Neural progenitor cell (in vitro differentiated cells): ENCODE measurements around the gene SLC37A4. TPM values are rescaled to one million over a fixed set of nuclear protein-coding genes. Genes with fewer than 3 reads are reported as not detected.

Source experiments
- DNase-seq: peaks from one replicate; pipeline ENCODE4 v3.0.0-alpha.2; 2016; ENCODE audit warnings: low spot score
- H2AFZ ChIP-seq: fragments of 200-600 bp; sonication (generic); replicated peaks from 2 replicates; pipeline ENCODE4 v1.6.1; 2016; ENCODE audit warnings: antibody characterized with exemption
- H3F3A ChIP-seq: fragments of 200-600 bp; sonication (generic); 2 replicates; pipeline ENCODE4 v1.6.1; 2016; ENCODE audit warnings: antibody characterized with exemption, low read depth
- H3K27ac ChIP-seq: fragments of 200-600 bp; sonication (generic); 2 replicates; pipeline ENCODE4 v1.5.1; 2016; ENCODE audit warnings: mild to moderate bottlenecking
- H3K27me3 ChIP-seq: fragments of 200-600 bp; sonication (generic); 2 replicates; pipeline ENCODE4 v1.6.1; 2016; ENCODE audit warnings: mild to moderate bottlenecking, moderate library complexity
- H3K36me3 ChIP-seq: fragments of 200-600 bp; sonication (generic); 2 replicates; pipeline ENCODE4 v1.5.1; 2016
- H3K4me1 ChIP-seq: fragments of 200-600 bp; sonication (generic); 2 replicates; pipeline ENCODE4 v1.6.1; 2016; ENCODE audit warnings: mixed run types
- H3K4me2 ChIP-seq: fragments of 200-600 bp; sonication (generic); 2 replicates; pipeline ENCODE4 v1.6.1; 2016
- H3K4me3 ChIP-seq: fragments of 200-600 bp; sonication (generic); 2 replicates; pipeline ENCODE4 v1.5.1; 2016
- H3K79me2 ChIP-seq: fragments of 200-600 bp; sonication (generic); 2 replicates; pipeline ENCODE4 v1.6.1; 2016; ENCODE audit warnings: low read depth
- H3K9ac ChIP-seq: fragments of 200-600 bp; sonication (generic); 2 replicates; pipeline ENCODE4 v1.6.1; 2016
- H3K9me3 ChIP-seq: fragments of 200-600 bp; sonication (generic); 2 replicates; pipeline ENCODE4 v1.5.1; 2016; ENCODE audit warnings: low read depth
- H4K20me1 ChIP-seq: fragments of 200-600 bp; sonication (generic); 2 replicates; pipeline ENCODE4 v1.6.1; 2016; ENCODE audit warnings: low read depth
- H3K27ac Mint-ChIP-seq: 3 replicates; pipeline ENCODE4 v1.8.0; 2021; ENCODE audit warnings: mixed read lengths
- H3K27me3 Mint-ChIP-seq: 2 replicates; pipeline ENCODE4 v1.8.0; 2022; ENCODE audit warnings: low read depth, mild to moderate bottlenecking, inconsistent platforms, moderate library complexity, mixed read lengths; ENCODE audit not compliant: insufficient read depth
- H3K36me3 Mint-ChIP-seq: 3 replicates; pipeline ENCODE4 v1.8.0; 2021; ENCODE audit warnings: mixed read lengths
- H3K4me1 Mint-ChIP-seq: 3 replicates; pipeline ENCODE4 v1.8.0; 2021; ENCODE audit warnings: mixed read lengths
- H3K4me3 Mint-ChIP-seq: 3 replicates; pipeline ENCODE4 v1.8.0; 2021; ENCODE audit warnings: mild to moderate bottlenecking, moderate library complexity, mixed read lengths
- H3K9me3 Mint-ChIP-seq: 3 replicates; pipeline ENCODE4 v1.8.0; 2020; ENCODE audit warnings: mixed read lengths
- EZH2 ChIP-seq: fragments of 200-600 bp; sonication (generic); IDR thresholded peaks from 2 replicates; pipeline ENCODE4 v1.6.1; 2017; ENCODE audit warnings: antibody characterized with exemption, mild to moderate bottlenecking, moderate library complexity
- EZH2phosphoT487 ChIP-seq: fragments of 200-600 bp; sonication (generic); IDR thresholded peaks from 2 replicates; pipeline ENCODE4 v1.6.1; 2017; ENCODE audit warnings: antibody characterized with exemption
- total RNA-seq: library from RNA; depleted of rRNA; stranded (reverse); fragments of >200 nt; gene quantifications from 2 replicates; pipeline ENCODE4 v1.2.3, GENCODE V29; 2015; ENCODE audit warnings: low replicate concordance
- TF ChIP-seq, protein P1 (sequence below): fragments of 200-600 bp; sonication (generic); IDR thresholded peaks from 2 replicates; pipeline ENCODE4 v1.5.1; 2017; ENCODE audit warnings: antibody characterized with exemption, mild to moderate bottlenecking

The SLC37A4 gene
- total RNA-seq, 1 donor from 2014 or later: 55.2 TPM

DNA sequence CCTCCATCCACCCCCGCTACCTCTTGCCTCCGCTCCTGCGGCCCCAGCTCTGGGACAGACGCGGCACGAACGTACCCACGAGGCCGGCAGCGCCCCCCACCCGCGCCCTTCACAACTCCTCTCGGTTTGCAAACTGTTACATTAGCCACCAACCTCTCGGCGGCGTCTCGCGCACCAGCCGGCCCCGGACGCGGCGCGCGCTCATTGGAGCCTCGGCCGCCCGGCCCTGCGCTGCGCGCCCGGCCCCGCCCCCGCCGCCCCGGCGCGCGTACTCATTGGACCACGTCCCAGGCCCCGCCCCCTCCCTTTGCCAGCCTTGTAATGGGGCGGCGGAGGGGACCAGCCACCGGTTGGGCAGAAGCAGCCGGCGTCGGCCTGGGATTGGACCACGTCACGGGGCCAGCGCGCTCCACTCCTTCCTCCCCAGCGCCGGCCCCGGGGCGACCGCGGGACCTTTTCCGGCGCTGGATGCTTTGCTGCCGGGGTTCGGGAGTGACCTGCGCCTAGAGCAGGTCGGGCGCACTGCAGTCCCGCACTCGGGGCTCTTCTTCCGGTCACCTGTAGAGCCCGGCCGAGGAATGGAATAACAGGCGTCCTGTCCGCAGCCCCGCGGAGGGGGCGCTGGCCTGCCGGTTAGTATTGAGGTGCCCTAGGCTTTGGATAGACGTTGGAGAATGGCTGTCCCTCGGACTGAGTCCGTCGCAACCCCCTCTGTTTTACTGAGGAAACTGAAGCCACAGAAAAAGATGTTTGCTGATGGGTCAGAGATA lies 26.5 kb upstream of the SLC37A4 start, which contains the start of gene HYOU1:
Gene HYOU1 (minus strand): TSS at position 206 of the 770 bp plus-strand sequence. CDS start 1,045 bp downstream, outside the sequence.
- H3K4me2 ChIP-seq: peak within 1 kb of the TSS; percentile 95
- H3K4me1 Mint-ChIP-seq: peaks cover 18% of the 10 kb centered on the region

DNA sequence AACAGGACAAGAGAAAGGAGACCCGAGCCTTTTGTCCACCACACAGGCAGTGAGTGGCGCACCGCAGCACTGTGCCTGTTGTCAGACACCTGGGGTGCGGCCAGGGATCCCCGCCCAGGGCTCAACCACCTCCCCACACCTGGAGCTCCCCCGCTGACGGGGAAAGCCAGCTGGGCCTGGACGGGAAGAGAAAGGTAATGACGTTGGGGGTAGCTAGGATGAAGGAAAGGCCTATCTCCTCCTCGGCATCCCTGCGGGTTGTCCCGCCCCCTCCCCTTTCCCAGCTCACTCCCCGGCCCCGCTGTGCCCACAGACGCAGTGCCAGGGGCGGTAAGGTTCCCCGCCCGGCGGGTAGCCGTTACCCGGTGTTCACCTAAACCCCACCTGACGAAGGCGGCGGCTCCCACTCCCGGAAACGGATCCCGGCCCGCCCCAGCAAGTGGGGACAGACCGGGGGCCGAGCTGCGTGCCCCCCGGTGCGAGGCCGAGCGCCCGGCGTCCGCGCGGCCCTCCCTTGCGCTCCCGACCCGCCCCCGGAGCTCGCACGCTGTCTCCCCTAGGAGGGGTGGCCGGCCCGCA lies 25.8 kb upstream of the SLC37A4 start:
- Histone ChIP-seq H3K9me3 (no peaks in the 10 kb centered on the region), H3K4me3 (peak overlapping the region; percentile 84), H3K27me3 (no peaks in the 10 kb centered on the region), H3K4me2 (peak overlapping the region; percentile 95), H3K27ac (peak overlapping the region; percentile 99), H2AFZ (peak overlapping the region; percentile 53), H3F3A (peaks cover 16% of the 10 kb centered on the region), H3K4me1 (peaks cover 6% of the 10 kb centered on the region), H4K20me1 (peaks cover 12% of the 10 kb centered on the region), H3K9ac (peak overlapping the region; percentile 96), H3K36me3 (no peaks in the 10 kb centered on the region), H3K79me2 (peaks cover 42% of the 10 kb centered on the region)
- Mint-ChIP-seq H3K27ac (peak overlapping the region; percentile 23), H3K9me3 (no peaks in the 10 kb centered on the region), H3K4me3 (peak overlapping the region; percentile 96), H3K27me3 (peaks cover 4% of the 10 kb centered on the region), H3K4me1 (peaks cover 18% of the 10 kb centered on the region), H3K36me3 (peaks cover 30% of the 10 kb centered on the region)
- peak; percentile 61 for DNase-seq
- TF ChIP-seq EZH2phosphoT487 (no peak), EZH2 (no peak)
- TF ChIP-seq, protein P1, sequence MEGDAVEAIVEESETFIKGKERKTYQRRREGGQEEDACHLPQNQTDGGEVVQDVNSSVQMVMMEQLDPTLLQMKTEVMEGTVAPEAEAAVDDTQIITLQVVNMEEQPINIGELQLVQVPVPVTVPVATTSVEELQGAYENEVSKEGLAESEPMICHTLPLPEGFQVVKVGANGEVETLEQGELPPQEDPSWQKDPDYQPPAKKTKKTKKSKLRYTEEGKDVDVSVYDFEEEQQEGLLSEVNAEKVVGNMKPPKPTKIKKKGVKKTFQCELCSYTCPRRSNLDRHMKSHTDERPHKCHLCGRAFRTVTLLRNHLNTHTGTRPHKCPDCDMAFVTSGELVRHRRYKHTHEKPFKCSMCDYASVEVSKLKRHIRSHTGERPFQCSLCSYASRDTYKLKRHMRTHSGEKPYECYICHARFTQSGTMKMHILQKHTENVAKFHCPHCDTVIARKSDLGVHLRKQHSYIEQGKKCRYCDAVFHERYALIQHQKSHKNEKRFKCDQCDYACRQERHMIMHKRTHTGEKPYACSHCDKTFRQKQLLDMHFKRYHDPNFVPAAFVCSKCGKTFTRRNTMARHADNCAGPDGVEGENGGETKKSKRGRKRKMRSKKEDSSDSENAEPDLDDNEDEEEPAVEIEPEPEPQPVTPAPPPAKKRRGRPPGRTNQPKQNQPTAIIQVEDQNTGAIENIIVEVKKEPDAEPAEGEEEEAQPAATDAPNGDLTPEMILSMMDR: no peak

More for the DNA sequence above, 26.5 kb upstream of the SLC37A4 start, which contains the start of gene HYOU1:
- peak within 1 kb of the TSS; percentile 99 for H3K27ac ChIP-seq
- Mint-ChIP-seq H3K36me3 (peaks cover 27% of the 10 kb centered on the region), H3K27ac (peak within 1 kb of the TSS; percentile 88), H3K9me3 (no peaks in the 10 kb centered on the region), H3K4me3 (peak within 1 kb of the TSS; percentile 96), H3K27me3 (peaks cover 4% of the 10 kb centered on the region)
- H3K4me3 ChIP-seq: peak within 1 kb of the TSS; percentile 84
- no peaks in the 10 kb centered on the region for H3K27me3 ChIP-seq
- peak within 1 kb of the TSS; percentile 67 for H2AFZ ChIP-seq
- H3K36me3 ChIP-seq: no peaks in the 10 kb centered on the region
- H3K79me2 ChIP-seq: peaks cover 42% of the 10 kb centered on the region
- H3K9me3 ChIP-seq: no peaks in the 10 kb centered on the region
- peak; percentile 100 for DNase-seq
- TF ChIP-seq EZH2 (no peak), EZH2phosphoT487 (no peak)
- TF ChIP-seq, protein P1: peak; percentile 50
- H3K9ac ChIP-seq: peak within 1 kb of the TSS; percentile 96
- H3F3A ChIP-seq: peaks cover 16% of the 10 kb centered on the region
- peaks cover 6% of the 10 kb centered on the region for H3K4me1 ChIP-seq
- peaks cover 12% of the 10 kb centered on the region for H4K20me1 ChIP-seq

DNA sequence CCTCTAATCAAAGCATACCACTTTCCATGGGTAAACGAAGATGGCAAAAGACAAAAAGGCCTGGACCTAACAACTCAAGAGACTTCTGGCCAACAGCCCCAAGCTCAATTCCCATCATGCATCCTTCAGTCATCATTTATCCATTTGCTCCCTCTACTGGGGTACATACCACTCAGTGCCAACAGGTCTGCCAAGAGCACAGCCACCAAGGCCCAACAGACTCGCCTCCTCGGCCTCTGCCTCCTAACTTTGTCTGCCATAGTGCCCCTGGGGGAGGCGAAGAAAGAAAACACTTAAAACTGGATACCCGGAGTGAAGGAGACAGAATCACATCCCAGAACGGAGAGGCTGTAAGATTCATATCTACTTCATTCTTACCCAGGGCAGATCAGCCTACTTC lies 25.2 kb upstream of the SLC37A4 start:
- Mint-ChIP-seq H3K27me3 (peaks cover 4% of the 10 kb centered on the region), H3K36me3 (peaks cover 30% of the 10 kb centered on the region), H3K9me3 (no peaks in the 10 kb centered on the region), H3K4me1 (peaks cover 18% of the 10 kb centered on the region), H3K4me3 (peak overlapping the region; percentile 96), H3K27ac (peak overlapping the region; percentile 23)
- no peaks in the 10 kb centered on the region for H3K27me3 ChIP-seq
- H3F3A ChIP-seq: peaks cover 16% of the 10 kb centered on the region
- H3K4me2 ChIP-seq: peak overlapping the region; percentile 95
- TF ChIP-seq EZH2 (no peak), EZH2phosphoT487 (no peak)
- TF ChIP-seq, protein P1: no peak
- peak; percentile 32 for DNase-seq
- peaks cover 6% of the 10 kb centered on the region for H3K4me1 ChIP-seq
- peak overlapping the region; percentile 84 for H3K4me3 ChIP-seq
- H3K36me3 ChIP-seq: no peaks in the 10 kb centered on the region
- H3K9ac ChIP-seq: peak overlapping the region; percentile 96
- no peak overlapping the region for H2AFZ ChIP-seq
- peaks cover 12% of the 10 kb centered on the region for H4K20me1 ChIP-seq
- peak overlapping the region; percentile 99 for H3K27ac ChIP-seq
- H3K79me2 ChIP-seq: peaks cover 42% of the 10 kb centered on the region
- H3K9me3 ChIP-seq: no peaks in the 10 kb centered on the region
